B cell (primary cell): Measurements from ENCODE around the gene ZNF729.

Experiments used
- CTCF ChIP-seq: fragments of 200-600 bp; IDR thresholded peaks from one replicate; pipeline ENCODE4 v1.8.0; 2022; ENCODE audit warnings: antibody characterized with exemption, mild to moderate bottlenecking
- EZH2 ChIP-seq: IDR thresholded peaks from 2 replicates; pipeline ENCODE4 v1.6.1; 2012; ENCODE audit warnings: borderline replicate concordance, low read depth, mild to moderate bottlenecking, moderate library complexity, low read length; ENCODE audit not compliant: insufficient read depth, poor library complexity, severe bottlenecking

DNA sequence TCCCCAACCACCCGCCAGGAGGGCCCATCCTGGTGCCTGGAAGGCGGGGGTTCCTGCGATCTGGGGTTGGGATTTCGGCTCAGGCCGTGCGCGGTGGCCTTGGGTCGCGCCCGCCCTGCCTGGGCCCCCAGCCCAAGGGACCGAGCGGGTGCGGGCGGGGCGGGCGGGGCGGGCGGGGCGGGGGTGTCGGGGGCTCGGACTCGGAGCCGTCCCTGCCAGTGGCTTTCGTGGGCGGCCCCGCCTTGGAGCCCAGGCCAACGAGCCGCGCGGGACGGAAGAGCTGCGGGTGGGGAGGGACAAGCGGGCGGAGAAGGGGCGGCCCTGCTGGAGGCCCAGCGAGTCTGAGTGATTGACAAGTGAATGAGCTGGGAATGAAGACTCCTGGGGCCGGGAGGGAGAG is 24.6 kb upstream of the ZNF729 start:
- TF ChIP-seq CTCF (no peak), EZH2 (no peak)
